HepG2 (cell line): ENCODE results near the gene TMEM269. TPM values are rescaled to one million over a fixed set of nuclear protein-coding genes. Genes with fewer than 3 reads are reported as not detected.

Source experiments
- ATAC-seq: fragments of 200-7000 bp; cut with Tn5 transposase; 3 replicates; pipeline ENCODE4 v1.9.1; 2020; ENCODE audit warnings: mild to moderate bottlenecking, moderate library complexity
- BruUV-seq: library from RNA; stranded (reverse); fragments of 400-500 nt; replicated peaks from 2 replicates; lab custom pipeline; 2021; lab: Mats Ljungman, UMichigan
- CTCF ChIA-PET: fragments of 300-600 bp; formaldehyde crosslinking; extraction: SDS; loops from one replicate; lab custom pipeline; 2021; ENCODE audit warnings: low total read pairs, inconsistent platforms, low intra/inter-chr PET ratio; lab: Yijun Ruan, JAX
- POLR2A ChIA-PET: fragments of 350-600 bp; sonication (Branson Sonifier 250); formaldehyde crosslinking; loops from one replicate; lab custom pipeline; 2020; ENCODE audit warnings: antibody characterized with exemption, inconsistent platforms; lab: Yijun Ruan, JAX
- DNase-seq: peaks from one replicate; pipeline ENCODE4 v3.0.0-alpha.2; 2015; ENCODE audit warnings: low spot score
- FAIRE-seq: peaks from 3 replicates; lab custom pipeline; 2011; peaks lifted over from hg19 to GRCh38; lab: Jason Lieb, UNC
- H2AFZ ChIP-seq: one replicate; pipeline ENCODE4 v1.6.1; 2011; ENCODE audit warnings: low read length, inconsistent platforms
- H3K27ac ChIP-seq: fragments of 300-600 bp; 3 replicates; pipeline ENCODE4 v1.8.0; 2011; ENCODE audit warnings: mixed run types, mild to moderate bottlenecking, mixed read lengths, low read length, inconsistent platforms; ENCODE audit not compliant: insufficient read depth; ENCODE audit errors: extremely low read length
- H3K27me3 ChIP-seq, 2 experiments: fragments of 200-600 bp in 1 of 2; 2 replicates in 1 of 2; 3 replicates in 1 of 2; pipeline versions ENCODE4 v1.6.0 to v1.8.0; 2011; ENCODE audit warnings: low read length in 2 of 2, mild to moderate bottlenecking in 2 of 2, moderate library complexity in 2 of 2, inconsistent platforms in 1 of 2; ENCODE audit not compliant: insufficient read depth in 2 of 2, control insufficient read depth in 1 of 2
- H3K36me3 ChIP-seq, 2 experiments: fragments of 200-600 bp in 1 of 2; replicated peaks in 1 of 2; 2 replicates in 1 of 2; 3 replicates in 1 of 2; pipeline versions ENCODE4 v1.5.1 to v1.8.0; 2011; ENCODE audit warnings: low read length in 2 of 2, inconsistent platforms in 1 of 2; ENCODE audit not compliant: insufficient read depth in 2 of 2, control insufficient read depth in 1 of 2
- H3K4me1 ChIP-seq: 2 replicates; pipeline ENCODE4 v1.5.1; 2012; ENCODE audit warnings: low read length, inconsistent platforms; ENCODE audit not compliant: insufficient read depth
- H3K4me2 ChIP-seq: 2 replicates; pipeline ENCODE4 v1.6.0; 2011; ENCODE audit warnings: low read depth, low read length, inconsistent platforms
- H3K4me3 ChIP-seq, 3 experiments: fragments of 200-600 bp in 1 of 3; sonication (generic), shearing (Covaris generic) in 1 of 3; replicated peaks in 1 of 3; 2 replicates each; pipeline ENCODE4 v1.5.1; 2011 to 2016; ENCODE audit warnings: low read length in 3 of 3, inconsistent platforms in 2 of 3, low read depth in 2 of 3, mild to moderate bottlenecking in 2 of 3, control low read depth in 1 of 3, mixed read lengths in 1 of 3; ENCODE audit not compliant: insufficient read depth in 1 of 3
- H3K79me2 ChIP-seq: one replicate; pipeline ENCODE4 v1.6.1; 2011; ENCODE audit warnings: low read length, inconsistent platforms; ENCODE audit not compliant: insufficient read depth
- H3K9ac ChIP-seq: 2 replicates; pipeline ENCODE4 v1.6.0; 2011; ENCODE audit warnings: mild to moderate bottlenecking, low read depth, low read length, inconsistent platforms; ENCODE audit not compliant: insufficient read depth
- H3K9me3 ChIP-seq: 2 replicates; pipeline ENCODE4 v1.5.1; 2012; ENCODE audit warnings: mild to moderate bottlenecking, low read length
- H4K20me1 ChIP-seq: 2 replicates; pipeline ENCODE4 v1.6.0; 2011; ENCODE audit warnings: inconsistent platforms, mild to moderate bottlenecking, low read length, moderate library complexity; ENCODE audit not compliant: insufficient read depth
- CREBL2 ChIP-seq: sonication (generic); formaldehyde crosslinking; IDR thresholded peaks from 2 replicates; pipeline ENCODE4 v1.8.1; 2023; ENCODE audit warnings: missing genetic modification reagents, mild to moderate bottlenecking, borderline replicate concordance
- DPF2 ChIP-seq: sonication (generic); formaldehyde crosslinking; IDR thresholded peaks from 2 replicates; pipeline ENCODE4 v1.4.0; 2020; ENCODE audit warnings: mild to moderate bottlenecking, low read depth, missing genetic modification reagents, borderline replicate concordance
- JUN ChIP-seq: sonication (generic); formaldehyde crosslinking; IDR thresholded peaks from 2 replicates; pipeline ENCODE4 v1.4.0; 2020; ENCODE audit warnings: mild to moderate bottlenecking, missing genetic modification reagents
- KAT7 ChIP-seq: IDR thresholded peaks from 2 replicates; pipeline ENCODE4 v1.6.1; 2018; ENCODE audit warnings: borderline replicate concordance, missing compliant biosample characterization
- KLF12 ChIP-seq: sonication (generic); formaldehyde crosslinking; IDR thresholded peaks from 2 replicates; pipeline ENCODE4 v1.4.0; 2020; ENCODE audit warnings: missing genetic modification reagents, borderline replicate concordance
- NRL ChIP-seq: sonication (generic); formaldehyde crosslinking; IDR thresholded peaks from 2 replicates; pipeline ENCODE4 v1.5.0; 2020; ENCODE audit warnings: missing genetic modification reagents, mild to moderate bottlenecking, moderate library complexity, borderline replicate concordance
- SNAPC2 ChIP-seq: sonication (generic); formaldehyde crosslinking; IDR thresholded peaks from 2 replicates; pipeline ENCODE4 v1.8.1; 2022; ENCODE audit warnings: mild to moderate bottlenecking, missing genetic modification reagents
- TARDBP ChIP-seq: sonication (generic); formaldehyde crosslinking; IDR thresholded peaks from 2 replicates; pipeline ENCODE4 v1.8.0; 2022; ENCODE audit warnings: mild to moderate bottlenecking, missing genetic modification reagents
- XBP1 ChIP-seq: sonication (generic); formaldehyde crosslinking; IDR thresholded peaks from 2 replicates; pipeline ENCODE4 v1.5.0; 2020; ENCODE audit warnings: missing genetic modification reagents
- ZBTB38 ChIP-seq: sonication (generic); formaldehyde crosslinking; IDR thresholded peaks from 2 replicates; pipeline ENCODE4 v1.5.1; 2020; ENCODE audit warnings: mild to moderate bottlenecking, missing genetic modification reagents
- ZBTB7A ChIP-seq: sonication (generic); formaldehyde crosslinking; IDR thresholded peaks from 2 replicates; pipeline ENCODE4 v1.8.0; 2022; ENCODE audit warnings: mild to moderate bottlenecking, missing genetic modification reagents
- ZNF256 ChIP-seq: sonication (generic); formaldehyde crosslinking; conservative IDR thresholded peaks from 2 replicates; pipeline ENCODE4 v1.4.0; 2020; ENCODE audit warnings: missing genetic modification reagents
- ZNF282 ChIP-seq: fragments of 450-650 bp; IDR thresholded peaks from 2 replicates; pipeline ENCODE4 v1.6.1; 2018; ENCODE audit not compliant: partially characterized antibody
- ZSCAN21 ChIP-seq: sonication (generic); formaldehyde crosslinking; IDR thresholded peaks from 2 replicates; pipeline ENCODE4 v1.8.0; 2022; ENCODE audit warnings: mild to moderate bottlenecking, missing genetic modification reagents, moderate library complexity, borderline replicate concordance
- ZSCAN30 ChIP-seq: sonication (generic); formaldehyde crosslinking; IDR thresholded peaks from 2 replicates; pipeline ENCODE4 v1.5.0; 2020; ENCODE audit warnings: mild to moderate bottlenecking, missing genetic modification reagents
- ZSCAN31 ChIP-seq: sonication (generic); formaldehyde crosslinking; IDR thresholded peaks from 2 replicates; pipeline ENCODE4 v1.5.0; 2020; ENCODE audit warnings: low read depth, mild to moderate bottlenecking, missing genetic modification reagents
- WGBS: methylation state at CpG from one replicate; pipeline ENCODE4 v1.1.6; 2017; ENCODE audit warnings: low lambda C conversion rate; 5-methylcytosine and 5-hydroxymethylcytosine counted together
- in situ Hi-C: cut with HindIII; loops from 2 replicates; pipeline ENCODE4 v1.10.0; 2017; ENCODE audit warnings: low pct_unique_long_range_greater_than_20kb; ENCODE audit not compliant: extremely low pct_ligation_motif_present
- intact Hi-C: fragments of 100-400 bp; cut with micrococcal nuclease; formaldehyde crosslinking; loops from one replicate; pipeline ENCODE4 v1.10.0; 2022; ENCODE audit not compliant: unreplicated experiment
- polyA plus RNA-seq, 8 experiments: library from polyadenylated mRNA; depleted of rRNA in 3 of 8; stranded (reverse) in 7 of 8; unstranded in 1 of 8; fragments of >200 nt; fragmentation: Illumina TruSeq in 4 of 8; extraction: Trizol in 4 of 8; gene quantifications; 2 replicates each; pipeline versions ENCODE4 v1.2.1 to v1.2.3, GENCODE V29; 2011 to 2016; ENCODE audit warnings: low read depth in 4 of 8, missing spikeins in 1 of 8, mixed read lengths in 1 of 8; ENCODE audit not compliant: insufficient read depth in 1 of 8
- total RNA-seq, 5 experiments: library from RNA; depleted of rRNA; stranded (reverse); fragments of >200 nt; fragmentation: Illumina TruSeq; extraction: Trizol; gene quantifications; 2 replicates each; pipeline ENCODE4 v1.2.3, GENCODE V29; 2016; ENCODE audit warnings: low read depth in 1 of 5

Gene TMEM269
- total and polyA plus RNA-seq, 2 of the 13 experiments (the other 11 are each of a cell fraction or from before 2014, with no cell fraction given), result 0.15 to 0.21 TPM

GRCh38 chr1:42747125-42747524 is 37.7 kb upstream of the TMEM269 start (continued):
- TF ChIP-seq ZSCAN31 (0 out of 2 replicates have a peak, but pooled peaks have one; percentile 23), ZBTB38 (CRISPR knock-in tag) (peak; percentile 98), NRL (CRISPR knock-in tag) (peak; percentile 56; the same call in 1 of the 2 replicates)

GRCh38 chr1:42748021-42748420 is 36.8 kb upstream of the TMEM269 start:
- ATAC-seq (no peak), DNase-seq (no peak), FAIRE-seq (no peak)
- no peaks in the 10 kb centered on the region for H3K79me2 ChIP-seq
- ChIA-PET CTCF (interaction anchor here (0.9 to 2.1 kb wide), 2 partner anchors 67 to 170 kb away, joined by 3 to 17 read pairs; no protein-coding TSS in a partner anchor), POLR2A (no interaction called here)
- peaks cover 27 to 56% of the 10 kb centered on the region in 2 experiments for H3K36me3 ChIP-seq
- in situ Hi-C loops, result loop anchor here (5.0 to 25.0 kb wide), 3 partner anchors 176 to 603 kb away; partner anchors contain the start of gene FOXJ3
- no peak overlapping the region for H3K27ac ChIP-seq
- no peak overlapping the region for H3K4me3 ChIP-seq
- 93% methylated on average over 10 of the region's 10 CpGs for WGBS
- H3K27me3 ChIP-seq, result no peaks in the 10 kb centered on the region
- TF ChIP-seq ZSCAN21 (no peak), ZBTB7A (CRISPR knock-in tag) (no peak), TARDBP (CRISPR knock-in tag) (no peak), ZNF256 (CRISPR knock-in tag) (no peak), KAT7 (no peak), KLF12 (CRISPR knock-in tag) (no peak), SNAPC2 (CRISPR knock-in tag) (no peak), ZSCAN31 (no peak), ZNF282 (no peak), DPF2 (no peak), XBP1 (CRISPR knock-in tag) (no peak), ZSCAN30 (CRISPR knock-in tag) (no peak), CREBL2 (CRISPR knock-in tag) (no peak), JUN (CRISPR knock-in tag) (no peak)
- intact Hi-C loops, result loop anchor here (5.0 to 10.0 kb wide), 2 partner anchors 236 to 413 kb away; partner anchors contain the start of gene FOXJ3
- H4K20me1 ChIP-seq, result no peaks in the 10 kb centered on the region
- H3K4me2 ChIP-seq, result no peak overlapping the region
- no TSS peak for BruUV-seq
- H3K4me1 ChIP-seq, result peaks cover 7% of the 10 kb centered on the region; the same call in 1 of the 2 replicates
- H3K9me3 ChIP-seq, result no peaks in the 10 kb centered on the region
- no peak overlapping the region for H2AFZ ChIP-seq
- H3K9ac ChIP-seq, result no peak overlapping the region
